IMR-90 (cell line): ENCODE measurements around the gene INHBE. TPM values are rescaled to one million over a fixed set of nuclear protein-coding genes. Genes with fewer than 3 reads are reported as not detected.

Source experiments
- ATAC-seq: fragments of 200-7000 bp; cut with Tn5 transposase; 2 replicates; pipeline ENCODE4 v1.9.1; 2020; ENCODE audit warnings: low read depth, mild to moderate bottlenecking, moderate library complexity
- BruUV-seq: library from RNA; stranded (reverse); fragments of 400-500 nt; replicated peaks from 2 replicates; lab custom pipeline; 2021; lab: Mats Ljungman, UMichigan
- CTCF ChIA-PET: fragments of 300-600 bp; formaldehyde crosslinking; extraction: SDS; loops from one replicate; lab custom pipeline; 2021; ENCODE audit warnings: antibody characterized with exemption; lab: Yijun Ruan, JAX
- POLR2A ChIA-PET: fragments of 300-600 bp; sonication (Branson Sonifier 250); formaldehyde crosslinking; loops from one replicate; lab custom pipeline; 2022; ENCODE audit warnings: antibody characterized with exemption; ENCODE audit not compliant: unreplicated experiment; lab: Charles Lee
- DNase-seq: peaks from one replicate; pipeline ENCODE4 v3.0.0; 2013
- H2AFZ ChIP-seq: replicated peaks from 2 replicates; pipeline ENCODE3; 2013; ENCODE audit warnings: low read length, mild to moderate bottlenecking; ENCODE audit not compliant: poor library complexity
- H2AK5ac ChIP-seq: 2 replicates; pipeline ENCODE4 v1.6.1; 2013; ENCODE audit warnings: low read depth, low read length, inconsistent platforms
- H2AK9ac ChIP-seq: replicated peaks from 2 replicates; pipeline ENCODE3; 2013; ENCODE audit warnings: mild to moderate bottlenecking, low read depth, low read length, moderate library complexity; ENCODE audit not compliant: poor library complexity
- H2BK120ac ChIP-seq: 2 replicates; pipeline ENCODE4 v1.6.1; 2013; ENCODE audit warnings: low read depth, low read length, inconsistent platforms
- H2BK15ac ChIP-seq: 3 replicates; pipeline ENCODE4 v1.6.1; 2013; ENCODE audit warnings: low read depth, low read length, inconsistent platforms
- H2BK20ac ChIP-seq: 2 replicates; pipeline ENCODE4 v1.6.1; 2013; ENCODE audit warnings: low read depth, mild to moderate bottlenecking, inconsistent platforms, low read length, moderate library complexity
- H2BK5ac ChIP-seq: 2 replicates; pipeline ENCODE4 v1.6.1; 2013; ENCODE audit warnings: mild to moderate bottlenecking, low read depth, low read length, inconsistent platforms; ENCODE audit not compliant: poor library complexity, severe bottlenecking
- H3K14ac ChIP-seq: replicated peaks from 2 replicates; pipeline ENCODE4 v1.6.1; 2013; ENCODE audit warnings: low read depth, low read length, inconsistent platforms
- H3K18ac ChIP-seq: 2 replicates; pipeline ENCODE4 v1.6.1; 2013; ENCODE audit warnings: low read depth, low read length, control low read depth
- H3K23ac ChIP-seq: 2 replicates; pipeline ENCODE4 v1.6.1; 2013; ENCODE audit warnings: low read depth, low read length, inconsistent platforms
- H3K27ac ChIP-seq: 2 replicates; pipeline ENCODE4 v1.5.1; 2013; ENCODE audit warnings: mild to moderate bottlenecking, control low read depth, low read length; ENCODE audit not compliant: insufficient read depth
- H3K27me3 ChIP-seq: 2 replicates; pipeline ENCODE4 v1.6.1; 2013; ENCODE audit warnings: low read length; ENCODE audit not compliant: control insufficient read depth, insufficient read depth
- H3K36me3 ChIP-seq: 2 replicates; pipeline ENCODE4 v1.6.1; 2013; ENCODE audit warnings: low read length, mixed read lengths; ENCODE audit not compliant: control insufficient read depth, insufficient read depth
- H3K4ac ChIP-seq: 2 replicates; pipeline ENCODE4 v1.6.1; 2013; ENCODE audit warnings: low read depth, low read length, inconsistent platforms
- H3K4me1 ChIP-seq: 2 replicates; pipeline ENCODE4 v1.6.1; 2013; ENCODE audit warnings: low read length, mixed read lengths; ENCODE audit not compliant: control insufficient read depth, insufficient read depth
- H3K4me2 ChIP-seq: 2 replicates; pipeline ENCODE4 v1.6.1; 2013; ENCODE audit warnings: low read depth, mild to moderate bottlenecking, control low read depth, low read length, moderate library complexity
- H3K4me3 ChIP-seq: 2 replicates; pipeline ENCODE4 v1.5.1; 2013; ENCODE audit warnings: low read depth, mild to moderate bottlenecking, control low read depth, low read length, moderate library complexity; ENCODE audit not compliant: insufficient read depth
- H3K56ac ChIP-seq: 2 replicates; pipeline ENCODE4 v1.6.1; 2013; ENCODE audit warnings: low read length, inconsistent platforms; ENCODE audit not compliant: insufficient read depth; ENCODE audit errors: extremely low read depth
- H3K79me1 ChIP-seq, 2 experiments: 2 replicates each; pipeline ENCODE4 v1.6.1; 2013; ENCODE audit warnings: low read length in 2 of 2, inconsistent platforms in 1 of 2, low read depth in 1 of 2
- H3K9ac ChIP-seq: 2 replicates; pipeline ENCODE4 v1.6.1; 2013; ENCODE audit warnings: low read depth, low read length, control low read depth
- H3K9me1 ChIP-seq: 2 replicates; pipeline ENCODE4 v1.6.1; 2013; ENCODE audit warnings: low read length, inconsistent platforms; ENCODE audit not compliant: insufficient read depth
- H3K9me3 ChIP-seq: 2 replicates; pipeline ENCODE4 v1.6.1; 2013; ENCODE audit warnings: low read length; ENCODE audit not compliant: control insufficient read depth, insufficient read depth
- H4K20me1 ChIP-seq: 2 replicates; pipeline ENCODE4 v1.6.1; 2013; ENCODE audit warnings: low read length, inconsistent platforms; ENCODE audit not compliant: insufficient read depth
- H4K5ac ChIP-seq: 2 replicates; pipeline ENCODE4 v1.6.1; 2013; ENCODE audit warnings: mild to moderate bottlenecking, low read depth, low read length, control low read depth
- H4K8ac ChIP-seq, 2 experiments: 2 replicates each; pipeline ENCODE4 v1.6.1; 2013; ENCODE audit warnings: low read depth in 2 of 2, low read length in 2 of 2, control low read depth in 1 of 2, inconsistent platforms in 1 of 2
- H4K91ac ChIP-seq: 2 replicates; pipeline ENCODE4 v1.6.1; 2013; ENCODE audit warnings: low read depth, low read length, inconsistent platforms; ENCODE audit not compliant: insufficient read depth
- BHLHE40 ChIP-seq: fragments of 150-350 bp; IDR thresholded peaks from 2 replicates; pipeline ENCODE4 v1.6.1; 2016; ENCODE audit warnings: mild to moderate bottlenecking, low read depth, low read length
- CEBPB ChIP-seq: IDR thresholded peaks from 2 replicates; pipeline ENCODE4 v1.6.1; 2012; ENCODE audit warnings: low read depth, low read length, improper control_type of control experiment
- CHD1 ChIP-seq: IDR thresholded peaks from 2 replicates; pipeline ENCODE4 v1.6.1; 2012; ENCODE audit warnings: low read depth, low read length, improper control_type of control experiment
- CTCF ChIP-seq: conservative IDR thresholded peaks from 2 replicates; pipeline ENCODE4 v1.5.1; 2012; ENCODE audit warnings: mild to moderate bottlenecking, low read depth, low read length, improper control_type of control experiment
- ELK1 ChIP-seq: fragments of 150-350 bp; IDR thresholded peaks from 2 replicates; pipeline ENCODE4 v1.6.1; 2016; ENCODE audit warnings: low read depth, mild to moderate bottlenecking, low read length, moderate library complexity, borderline replicate concordance
- FOS ChIP-seq: fragments of 150-350 bp; IDR thresholded peaks from 2 replicates; pipeline ENCODE4 v1.6.1; 2016; ENCODE audit warnings: low read depth, low read length
- MAZ ChIP-seq: IDR thresholded peaks from 2 replicates; pipeline ENCODE4 v1.6.1; 2012; ENCODE audit warnings: low read depth, mild to moderate bottlenecking, low read length, improper control_type of control experiment, moderate library complexity, borderline replicate concordance
- MXI1 ChIP-seq: IDR thresholded peaks from 2 replicates; pipeline ENCODE4 v1.6.1; 2012; ENCODE audit warnings: low read depth, mild to moderate bottlenecking, low read length, moderate library complexity, borderline replicate concordance
- NFE2L2 ChIP-seq: fragments of 150-350 bp; IDR thresholded peaks from 2 replicates; pipeline ENCODE4 v1.6.1; 2016; ENCODE audit warnings: low read depth, mild to moderate bottlenecking, low read length
- POLR2A ChIP-seq: IDR thresholded peaks from 2 replicates; pipeline ENCODE4 v1.6.1; 2012; ENCODE audit warnings: mild to moderate bottlenecking, low read depth, low read length
- RAD21 ChIP-seq: IDR thresholded peaks from 2 replicates; pipeline ENCODE4 v1.6.1; 2012; ENCODE audit warnings: low read length, improper control_type of control experiment
- RCOR1 ChIP-seq: IDR thresholded peaks from 2 replicates; pipeline ENCODE4 v1.6.1; 2012; ENCODE audit warnings: mild to moderate bottlenecking, low read length, improper control_type of control experiment; ENCODE audit not compliant: insufficient replicate concordance
- RFX5 ChIP-seq: IDR thresholded peaks from 2 replicates; pipeline ENCODE4 v1.8.0; 2012; ENCODE audit warnings: low read depth, mild to moderate bottlenecking, low read length, moderate library complexity
- SMC3 ChIP-seq: fragments of 150-350 bp; IDR thresholded peaks from 2 replicates; pipeline ENCODE4 v1.6.1; 2016; ENCODE audit warnings: low read depth, mild to moderate bottlenecking, antibody characterized with exemption, low read length, moderate library complexity
- WGBS, 2 experiments: methylation state at CpG; one replicate each; pipeline versions ENCODE4 v1.1.5 to v1.1.7; 2013; ENCODE audit warnings: missing lambda C conversion rate in 2 of 2; ENCODE audit not compliant: insufficient read length in 1 of 2; ENCODE audit errors: extremely low coverage in 2 of 2; 5-methylcytosine and 5-hydroxymethylcytosine counted together
- dilution Hi-C: fragments of 300-500 bp; cut with HindIII; formaldehyde crosslinking; loops from one replicate; pipeline ENCODE4 v1.14.3; 2018; ENCODE audit warnings: low sequenced_read_pairs; ENCODE audit not compliant: unreplicated experiment
- in situ Hi-C: fragments of 300-500 bp; cut with MboI; formaldehyde crosslinking; loops from 3 replicates; pipeline ENCODE4 v1.14.3; 2019; ENCODE audit warnings: low sequenced_read_pairs, inconsistent platforms, mixed read lengths
- intact Hi-C: fragments of 100-400 bp; cut with micrococcal nuclease; formaldehyde crosslinking; loops from 2 replicates; pipeline ENCODE4 v1.10.0; 2022
- polyA plus RNA-seq, 3 experiments: library from polyadenylated mRNA; depleted of rRNA; stranded (reverse); fragments of >200 nt; gene quantifications; 2 replicates each; pipeline ENCODE4 v1.2.3, GENCODE V29; 2012; ENCODE audit warnings: low replicate concordance in 1 of 3
- total RNA-seq: library from RNA; depleted of rRNA; stranded (reverse); fragments of >200 nt; gene quantifications from 2 replicates; pipeline ENCODE4 v1.2.3, GENCODE V29; 2012

The INHBE gene
- total and polyA plus RNA-seq, 2 of the 4 experiments (the other 2 are of a cell fraction): 0.90 to 1.7 TPM

GRCh38 chr12:57488402-57489156 is 33.5 kb downstream of the INHBE start:
- H3K79me1 ChIP-seq: peaks cover 33 to 51% of the 10 kb centered on the region in 2 experiments
- peak overlapping the region; percentile 62; the same call in 1 of the 2 replicates for H3K18ac ChIP-seq
- BruUV-seq: TSS peak; percentile 48
- in situ Hi-C loops (no loop called here), dilution Hi-C loops (no loop called here), intact Hi-C loops (no loop called here)
- peak overlapping the region; percentile 28; the same call in 1 of the 3 replicates for H2BK15ac ChIP-seq
- DNase-seq (peak; percentile 35), ATAC-seq (peak; percentile 33)
- H2BK20ac ChIP-seq: peak overlapping the region; percentile 17; the same call in 1 of the 2 replicates
- peak overlapping the region; percentile 96 for H2AK5ac ChIP-seq
- H2AK9ac ChIP-seq: peak overlapping the region; percentile 100
- peak overlapping the region; percentile 75 to 93 for H4K8ac ChIP-seq
- peaks cover 7% of the 10 kb centered on the region for H3K4me1 ChIP-seq
- POLR2A ChIA-PET: no interaction called here
- peak overlapping the region; percentile 95 for H3K14ac ChIP-seq
- 2% methylated on average over 4 of the region's 11 CpGs; no CpG with 5 or more reads in 1 of the 2 experiments for WGBS, 2 experiments
- peak overlapping the region; percentile 90 for H4K91ac ChIP-seq
- peak overlapping the region; percentile 88 for H3K4me2 ChIP-seq
- peaks cover 23% of the 10 kb centered on the region; the same call in 1 of the 2 replicates for H4K20me1 ChIP-seq
- H2AFZ ChIP-seq: peak overlapping the region; percentile 97
- H3K27ac ChIP-seq: peak overlapping the region; percentile 96
- H4K5ac ChIP-seq: peak overlapping the region; percentile 69
- H3K9me3 ChIP-seq: no peaks in the 10 kb centered on the region
- H3K9ac ChIP-seq: peak overlapping the region; percentile 99
- no peaks in the 10 kb centered on the region for H3K27me3 ChIP-seq
- H3K9me1 ChIP-seq: peaks cover 15% of the 10 kb centered on the region
- H3K36me3 ChIP-seq: peaks cover 29% of the 10 kb centered on the region
- H2BK120ac ChIP-seq: peak overlapping the region; percentile 48
- CTCF ChIA-PET: no interaction called here
- H3K4ac ChIP-seq: peak overlapping the region; percentile 95
- H3K23ac ChIP-seq: peak overlapping the region; percentile 99
- peak overlapping the region; percentile 92 for H3K56ac ChIP-seq
- H3K4me3 ChIP-seq: peak overlapping the region; percentile 89
- peak overlapping the region; percentile 88 for H2BK5ac ChIP-seq
- no peak for TF ChIP-seq FOS
- TF ChIP-seq ELK1: no peak
- no peak for TF ChIP-seq BHLHE40
- TF ChIP-seq CHD1: no peak
- TF ChIP-seq CTCF: no peak
- TF ChIP-seq RCOR1: no peak
- no peak for TF ChIP-seq NFE2L2
- TF ChIP-seq MAZ: no peak
- TF ChIP-seq CEBPB: no peak
- TF ChIP-seq RAD21: no peak
- TF ChIP-seq POLR2A: no peak
- no peak for TF ChIP-seq RFX5
- no peak for TF ChIP-seq SMC3
- no peak; the same call in 1 of the 2 replicates for TF ChIP-seq MXI1
